ENCODE results near the gene INPP4B.
"Not testable (repeated sequence)": the region's sequence is repeated elsewhere in the genome, so short reads cannot be mapped to it uniquely, and the experiment has no call there.

Gene INPP4B

DNA sequence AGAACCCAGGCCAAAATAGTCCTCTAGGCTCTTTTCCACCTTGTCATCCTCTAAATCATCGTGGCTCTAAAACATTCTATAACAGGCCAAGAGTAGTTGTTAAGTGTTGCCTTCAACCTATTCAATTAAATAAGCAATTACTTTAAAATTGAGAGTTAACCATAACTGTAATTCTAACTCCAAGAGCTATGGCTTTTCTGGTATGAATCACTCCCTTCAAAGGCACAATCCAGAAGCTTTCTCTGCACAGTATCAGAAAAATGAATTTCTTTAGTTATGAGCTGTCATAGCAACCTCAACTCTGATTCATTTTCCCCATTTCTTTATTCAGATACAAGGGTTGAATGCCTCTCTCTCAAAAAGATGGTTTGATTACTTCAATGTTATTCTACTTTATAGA, 21.7 kb downstream of the INPP4B start:
- DNase-seq (ENCODE audit: low read depth), result no peak

DNA sequence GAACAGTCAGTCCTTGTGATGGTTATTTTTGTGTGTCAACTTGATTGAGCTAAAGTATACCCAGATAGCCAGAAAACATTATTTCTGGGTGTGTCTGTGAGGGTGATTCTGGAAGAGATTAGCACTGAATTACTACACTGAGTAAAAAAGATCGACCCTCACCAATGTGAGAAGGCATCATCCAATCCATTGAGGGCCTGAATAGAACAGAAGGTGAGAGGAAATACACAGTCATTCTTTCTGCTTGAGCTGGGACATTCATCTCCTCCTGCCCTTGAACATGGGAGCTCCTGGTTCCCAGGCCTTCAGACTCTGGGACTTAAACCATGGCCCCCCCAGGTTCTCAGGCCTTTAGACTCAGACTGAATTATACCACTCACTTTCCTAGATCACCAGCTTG, 22.3 kb downstream of the INPP4B start:
- DNase-seq (ENCODE audit: low read depth), result no peak

GRCh38 chr4:142818476-142818875, 27.6 kb downstream of the INPP4B start:
- no peak for DNase-seq (ENCODE audit: low read depth)

DNA sequence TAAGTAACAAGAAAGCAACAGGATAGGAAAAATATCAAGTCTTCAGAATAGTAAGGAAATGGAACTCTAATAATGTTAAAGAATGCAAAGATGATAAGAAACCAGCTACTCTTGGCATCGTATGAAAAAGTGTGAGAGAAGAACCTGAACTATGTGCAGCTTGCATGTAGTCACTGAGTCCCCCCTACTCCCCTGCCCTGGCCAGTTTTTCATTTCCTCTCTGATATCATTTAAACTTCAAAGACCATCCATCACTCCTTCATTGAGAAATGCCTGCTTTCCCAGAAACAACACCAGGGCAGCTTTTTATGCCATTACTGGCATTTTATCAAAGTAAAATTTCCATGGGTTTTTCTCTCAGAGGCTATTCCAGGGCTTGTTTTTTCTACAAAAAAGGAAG, 28.1 kb downstream of the INPP4B start:
- DNase-seq (ENCODE audit: low read depth), result no peak

DNA sequence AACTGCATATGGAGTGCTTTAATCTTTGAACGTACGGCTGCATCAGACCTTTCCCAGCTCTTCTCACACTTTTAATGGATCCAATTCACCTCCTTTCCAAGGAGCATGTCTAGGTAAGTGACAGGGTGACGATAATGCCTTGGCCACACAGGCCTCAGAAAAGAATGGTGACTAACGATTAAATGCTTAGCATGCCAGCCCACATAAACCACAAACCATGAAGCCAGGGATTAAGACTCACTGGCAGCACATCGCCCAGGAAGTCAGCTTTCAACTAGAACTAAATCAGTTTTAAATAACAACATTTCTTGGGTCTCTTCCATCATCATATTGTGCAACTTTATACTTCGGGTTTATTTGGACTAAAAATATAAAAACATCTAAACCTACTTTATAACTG, 28.7 kb downstream of the INPP4B start:
- no peak for DNase-seq (ENCODE audit: low read depth)

GRCh38 chr4:142815834-142816233, 30.3 kb downstream of the INPP4B start:
- no peak for DNase-seq (ENCODE audit: low read depth)

DNA sequence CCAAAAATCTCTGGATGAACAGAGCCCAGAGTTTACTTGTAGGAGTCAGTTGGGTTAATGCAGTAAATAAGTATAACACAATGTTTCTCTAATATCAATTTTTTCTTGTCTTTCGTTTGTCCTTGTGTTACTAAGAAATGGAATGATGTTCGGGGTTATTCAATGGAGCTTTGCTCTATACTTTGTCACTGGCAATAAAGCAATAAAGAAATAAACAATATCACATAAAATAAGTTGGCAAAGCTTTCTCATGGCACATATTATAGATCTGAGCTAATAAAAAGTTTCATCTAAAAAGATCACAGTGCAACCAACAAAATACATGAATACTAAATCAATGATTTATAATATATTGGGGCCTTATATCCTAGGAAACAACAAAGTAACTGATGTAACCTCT, 32.7 kb downstream of the INPP4B start:
- DNase-seq (ENCODE audit: low read depth), result no peak

DNA sequence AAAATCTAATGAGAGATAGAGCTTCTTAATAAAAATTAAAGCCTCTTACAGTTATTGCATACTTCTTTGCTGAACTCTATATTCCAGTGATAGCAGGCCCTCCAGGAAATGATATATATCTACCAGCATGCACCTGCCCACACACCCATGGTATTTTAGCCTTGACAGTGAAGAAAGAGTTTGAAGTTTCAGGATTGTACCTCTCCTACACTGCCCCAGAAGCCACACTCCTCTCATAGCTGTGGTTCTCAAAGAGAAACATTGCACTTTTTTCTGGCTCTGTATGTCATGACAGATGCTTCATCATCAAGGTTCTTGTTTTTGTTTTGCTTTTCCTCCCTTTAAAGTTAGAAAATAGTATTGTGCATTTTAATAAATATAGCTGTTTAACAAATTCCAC, 34.0 kb downstream of the INPP4B start:
- no peak for DNase-seq (ENCODE audit: low read depth)

GRCh38 chr4:142811034-142811433, 35.1 kb downstream of the INPP4B start:
- DNase-seq (ENCODE audit: low read depth), result no peak

DNA sequence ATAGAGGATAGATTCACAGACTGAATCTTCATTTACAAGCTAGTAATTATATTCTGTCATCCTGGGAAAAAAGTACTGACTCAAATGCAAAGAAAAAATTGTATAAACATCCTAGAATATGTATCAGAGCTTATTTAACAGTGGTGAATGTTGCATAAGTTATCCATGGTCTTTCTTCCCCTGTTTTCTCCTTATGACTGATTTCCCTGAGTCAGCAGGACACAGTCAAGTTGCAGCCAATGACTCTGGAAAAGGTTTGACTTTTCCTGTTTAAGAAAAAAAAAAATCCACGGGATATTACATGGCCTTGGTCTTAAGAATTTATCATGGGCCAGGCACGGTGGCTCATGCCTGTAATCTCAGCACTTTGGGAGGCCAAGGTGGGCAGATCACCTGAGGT, 36.5 kb downstream of the INPP4B start:
- DNase-seq (ENCODE audit: low read depth), result no peak

- DNase-seq (ENCODE audit: low read depth), result not testable (repeated sequence)
These were observed 42.2 kb downstream of the INPP4B start for GRCh38 chr4:142803879-142804278.

DNA sequence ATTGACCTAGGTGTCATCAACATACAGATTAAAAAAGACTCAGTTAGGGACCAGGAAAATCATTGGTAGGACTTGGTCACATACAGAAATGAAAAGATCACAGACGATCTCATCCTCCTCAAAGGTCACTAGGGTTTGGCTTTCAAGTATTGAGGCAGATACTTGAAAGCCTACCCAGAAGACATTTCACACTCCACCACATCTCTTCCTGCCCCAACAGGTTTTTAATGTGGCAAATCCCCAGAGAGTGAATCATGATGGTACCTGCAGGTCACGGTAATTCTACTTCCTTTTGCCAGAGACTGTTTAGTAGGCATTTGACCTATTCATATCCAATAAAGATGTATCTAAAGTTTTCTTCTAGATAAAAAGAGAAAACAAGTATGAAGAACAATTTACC, 44.1 kb downstream of the INPP4B start:
- no peak for DNase-seq (ENCODE audit: low read depth)

DNA sequence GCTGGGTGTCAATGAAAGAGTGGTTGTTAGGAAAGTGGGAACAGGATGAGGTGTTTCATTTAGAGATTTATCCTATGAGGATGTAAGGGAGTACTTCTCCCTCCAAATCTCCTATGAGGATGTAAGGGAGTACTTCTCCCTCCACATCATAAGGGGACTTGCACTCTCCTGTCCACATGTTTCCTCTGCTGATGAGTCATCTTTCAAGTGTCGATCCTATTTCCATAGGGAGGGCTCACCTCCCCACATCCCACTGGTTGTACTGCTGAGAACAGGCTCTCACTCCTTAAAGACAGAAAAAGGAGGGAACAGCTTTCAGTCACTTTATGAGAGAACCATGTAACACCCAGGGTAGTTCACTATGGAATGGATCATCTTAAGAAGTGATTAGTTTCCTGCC, 65.0 kb downstream of the INPP4B start:
- no peak for DNase-seq (ENCODE audit: low read depth)

DNA sequence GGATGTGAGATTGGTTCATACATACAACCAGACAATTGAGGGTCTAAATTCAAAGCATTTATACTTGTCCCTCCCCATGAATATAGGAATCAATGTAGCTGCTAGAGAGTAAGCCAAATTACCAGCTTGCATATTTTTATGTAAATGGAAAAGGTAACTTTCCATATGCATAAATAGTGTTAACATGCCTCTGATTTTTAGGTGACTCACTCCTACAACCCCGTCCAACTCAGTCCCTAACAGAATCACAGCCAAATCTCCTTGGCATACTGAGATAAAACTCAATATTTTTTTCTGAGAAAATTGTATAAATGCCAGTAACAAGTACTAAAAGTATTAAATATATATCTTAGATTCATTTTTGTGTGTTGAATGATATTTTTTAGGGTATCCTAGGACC, 67.2 kb downstream of the INPP4B start:
- DNase-seq (ENCODE audit: low read depth), result no peak

DNA sequence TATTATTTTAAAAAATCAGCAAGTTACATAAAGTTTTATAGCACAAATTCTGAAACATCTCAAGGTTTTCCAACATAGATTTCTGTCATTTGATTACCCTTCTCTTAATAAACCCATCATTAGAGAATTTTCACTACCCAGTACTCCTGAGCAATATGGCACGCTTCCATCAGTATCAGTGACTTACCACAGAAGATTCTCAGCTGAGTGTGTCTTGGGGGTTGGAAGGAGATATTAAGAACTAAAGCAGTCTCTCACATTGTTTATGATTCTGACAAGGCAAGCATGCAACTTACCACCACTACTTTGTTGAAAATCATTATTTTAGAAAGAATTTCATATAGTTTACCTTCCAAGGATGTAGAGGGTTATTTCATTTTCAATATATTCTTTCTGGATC, 67.7 kb downstream of the INPP4B start:
- DNase-seq (ENCODE audit: low read depth), result no peak

DNA sequence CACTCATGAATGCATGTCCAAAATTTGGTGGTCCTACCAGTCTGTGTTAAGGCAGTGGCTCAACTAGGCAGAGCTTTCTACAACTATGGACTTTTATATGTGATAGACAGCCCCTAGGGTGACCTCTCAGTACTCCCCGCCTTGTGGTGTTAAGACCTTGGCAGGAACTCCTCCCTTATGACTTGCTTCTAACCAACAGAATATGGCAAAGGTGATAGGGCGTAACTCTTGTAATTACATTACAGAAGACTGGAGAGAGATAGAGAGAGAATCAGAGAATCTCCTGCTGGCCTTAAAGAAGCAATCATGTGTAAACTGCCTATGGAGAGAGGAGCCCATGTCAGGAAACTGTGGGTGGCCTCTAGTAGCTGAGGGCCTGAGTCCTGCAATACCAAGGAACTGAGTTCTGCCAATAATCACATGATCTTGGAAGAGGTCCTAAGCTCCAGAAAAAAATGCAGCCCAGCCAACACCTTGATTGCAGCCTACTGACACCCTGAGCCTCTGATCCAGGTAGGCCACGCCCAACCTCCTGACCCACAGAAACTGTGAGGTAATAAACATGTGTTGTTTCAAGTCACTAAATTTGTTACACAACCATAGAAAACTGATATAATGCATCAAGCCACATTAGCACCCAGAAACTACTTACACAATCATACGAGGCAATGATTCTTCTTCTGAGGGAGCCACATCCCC, 68.9 kb downstream of the INPP4B start:
- no peak for DNase-seq (ENCODE audit: low read depth)

- no peak for DNase-seq (ENCODE audit: low read depth)
These were observed 70.1 kb downstream of the INPP4B start for GRCh38 chr4:142776026-142776425.

GRCh38 chr4:142773505-142773904, 72.6 kb downstream of the INPP4B start:
- no peak for DNase-seq (ENCODE audit: low read depth)

- DNase-seq (ENCODE audit: low read depth), result no peak
These were observed 83.8 kb downstream of the INPP4B start for GRCh38 chr4:142762280-142762679.

- DNase-seq (ENCODE audit: low read depth), result no peak
These were observed 93.8 kb downstream of the INPP4B start for GRCh38 chr4:142752202-142752786.

- DNase-seq (ENCODE audit: low read depth), result no peak
These were observed 102.8 kb downstream of the INPP4B start for GRCh38 chr4:142743121-142743825.

DNA sequence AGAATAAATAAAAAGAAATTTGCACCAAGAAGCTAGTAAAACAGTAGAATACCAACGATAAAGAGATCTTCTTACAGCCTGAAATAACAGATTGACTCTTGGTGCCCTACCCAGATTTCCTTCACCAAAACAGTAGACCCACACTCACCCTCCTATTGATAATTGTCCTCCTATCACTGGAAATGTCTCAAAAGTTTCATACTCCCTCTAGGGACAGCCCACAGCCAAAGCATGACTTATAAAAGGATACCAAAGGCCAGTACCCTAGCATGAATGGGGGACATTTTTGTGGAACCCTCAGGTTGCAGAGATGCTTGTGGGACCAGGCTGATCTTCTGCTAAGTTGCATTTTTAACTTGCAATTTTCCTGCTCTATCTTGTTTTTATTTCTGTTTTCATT, 104.1 kb downstream of the INPP4B start:
- DNase-seq (ENCODE audit: low read depth), result no peak

DNA sequence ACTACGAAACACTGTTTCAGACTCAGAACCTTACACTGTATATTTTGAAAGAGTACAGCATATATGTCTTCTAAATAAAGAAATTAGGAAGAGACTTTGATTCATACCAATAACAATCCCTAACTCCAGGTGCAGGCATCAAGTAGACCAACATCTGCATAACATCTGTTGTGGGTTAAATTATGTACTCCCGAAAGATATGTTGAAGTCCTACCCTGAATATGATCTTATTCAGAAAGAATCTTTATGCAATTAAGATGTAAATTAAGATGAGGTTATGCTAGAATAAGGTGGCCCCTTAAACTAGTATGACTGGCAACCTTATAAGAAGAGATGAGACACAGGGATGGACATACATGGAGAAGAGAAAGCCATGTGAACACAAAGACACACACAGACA, 117.9 kb downstream of the INPP4B start:
- DNase-seq (ENCODE audit: low read depth), result no peak

DNA sequence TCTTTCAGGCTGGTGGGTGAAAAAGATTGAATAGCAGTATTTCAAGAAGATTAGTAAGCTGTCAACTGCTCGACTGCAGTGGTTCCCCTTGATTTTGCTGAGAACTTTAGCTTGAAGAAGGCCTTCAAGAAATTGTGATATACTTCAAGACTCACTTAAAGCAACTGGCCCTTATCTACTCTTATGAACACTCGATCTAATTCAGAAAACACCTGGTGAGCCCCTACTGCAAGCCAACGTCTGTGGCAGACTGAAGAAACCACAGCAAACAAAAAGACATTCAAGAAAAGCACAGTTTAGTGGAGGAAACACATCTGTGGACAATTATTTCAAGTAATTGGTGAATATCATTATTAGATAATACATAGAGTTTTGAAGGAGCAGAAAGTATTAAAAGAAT, 119.0 kb downstream of the INPP4B start:
- no peak for DNase-seq (ENCODE audit: low read depth)
